ENCODE data around the gene GAB3.

DNA sequence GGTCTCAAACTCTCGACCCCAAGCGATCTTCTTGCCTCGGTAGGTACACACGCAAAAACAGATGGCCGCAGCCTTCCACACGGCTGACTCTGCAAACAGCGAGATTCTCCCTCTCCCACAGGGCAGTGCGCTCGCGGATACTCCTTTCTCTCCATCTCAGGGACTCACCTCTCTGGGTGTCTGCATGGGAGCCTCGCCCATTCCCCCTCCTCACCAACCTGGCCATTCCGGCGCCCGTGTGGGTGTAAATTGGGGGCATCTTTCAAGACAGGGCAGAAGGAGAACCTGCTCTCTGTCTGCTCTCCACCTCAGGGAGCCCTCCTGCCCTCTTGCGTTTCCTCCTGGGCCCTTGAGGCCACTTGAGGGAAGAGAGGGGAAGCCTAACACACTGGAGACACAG is 101.9 kb downstream of the GAB3 start:
- TF ChIP-seq, protein P1, sequence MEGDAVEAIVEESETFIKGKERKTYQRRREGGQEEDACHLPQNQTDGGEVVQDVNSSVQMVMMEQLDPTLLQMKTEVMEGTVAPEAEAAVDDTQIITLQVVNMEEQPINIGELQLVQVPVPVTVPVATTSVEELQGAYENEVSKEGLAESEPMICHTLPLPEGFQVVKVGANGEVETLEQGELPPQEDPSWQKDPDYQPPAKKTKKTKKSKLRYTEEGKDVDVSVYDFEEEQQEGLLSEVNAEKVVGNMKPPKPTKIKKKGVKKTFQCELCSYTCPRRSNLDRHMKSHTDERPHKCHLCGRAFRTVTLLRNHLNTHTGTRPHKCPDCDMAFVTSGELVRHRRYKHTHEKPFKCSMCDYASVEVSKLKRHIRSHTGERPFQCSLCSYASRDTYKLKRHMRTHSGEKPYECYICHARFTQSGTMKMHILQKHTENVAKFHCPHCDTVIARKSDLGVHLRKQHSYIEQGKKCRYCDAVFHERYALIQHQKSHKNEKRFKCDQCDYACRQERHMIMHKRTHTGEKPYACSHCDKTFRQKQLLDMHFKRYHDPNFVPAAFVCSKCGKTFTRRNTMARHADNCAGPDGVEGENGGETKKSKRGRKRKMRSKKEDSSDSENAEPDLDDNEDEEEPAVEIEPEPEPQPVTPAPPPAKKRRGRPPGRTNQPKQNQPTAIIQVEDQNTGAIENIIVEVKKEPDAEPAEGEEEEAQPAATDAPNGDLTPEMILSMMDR (conservative IDR thresholded peaks at IDR 0.05 in 1 of 2, IDR thresholded peaks at IDR 0.05 in 1 of 2; ENCODE audit: extremely low read depth in 1 of 2, insufficient read depth in 1 of 2, low read depth in 1 of 2, low read length in 2 of 2), result no peak
- no peak for TF ChIP-seq EZH2 (IDR thresholded peaks at IDR 0.05; ENCODE audit: borderline replicate concordance, low read length)

Measured in mammary epithelial cell (primary cell).